WTC11 (cell line): ENCODE results near the gene SUPT5H. TPM values are rescaled to one million over a fixed set of nuclear protein-coding genes. Genes with fewer than 3 reads are reported as not detected.

Source experiments
- ATAC-seq: fragments of 200-7000 bp; cut with Tn5 transposase; 2 replicates; pipeline ENCODE4 v1.10.0; 2021; ENCODE audit warnings: mild to moderate bottlenecking, moderate library complexity
- CTCF ChIA-PET: fragments of 300-600 bp; sonication (Branson Sonifier 250); formaldehyde crosslinking; loops from one replicate; lab custom pipeline; 2021; ENCODE audit warnings: antibody characterized with exemption; lab: Charles Lee
- POLR2A ChIA-PET: fragments of 350-600 bp; sonication (Branson Sonifier 250); formaldehyde crosslinking; loops from one replicate; lab custom pipeline; 2021; ENCODE audit warnings: antibody characterized with exemption; lab: Charles Lee
- DNase-seq: peaks from one replicate; pipeline ENCODE4 v3.0.0; 2021; ENCODE audit warnings: low spot score
- H3K27ac Mint-ChIP-seq: 2 replicates; pipeline ENCODE4 v1.8.0; 2021; ENCODE audit warnings: mixed read lengths
- H3K27me3 Mint-ChIP-seq: 2 replicates; pipeline ENCODE4 v1.8.0; 2021; ENCODE audit warnings: low read depth, mild to moderate bottlenecking, moderate library complexity, mixed read lengths
- H3K36me3 Mint-ChIP-seq: 2 replicates; pipeline ENCODE4 v1.8.0; 2021; ENCODE audit warnings: mixed read lengths
- H3K4me1 Mint-ChIP-seq: 2 replicates; pipeline ENCODE4 v1.8.0; 2022; ENCODE audit warnings: mixed read lengths
- H3K4me3 Mint-ChIP-seq: 2 replicates; pipeline ENCODE4 v1.8.0; 2021; ENCODE audit warnings: mild to moderate bottlenecking, moderate library complexity, mixed read lengths
- H3K9me3 Mint-ChIP-seq: 2 replicates; pipeline ENCODE4 v1.8.0; 2021; ENCODE audit warnings: mixed read lengths
- ATF1 ChIP-seq: sonication (generic); formaldehyde crosslinking; IDR thresholded peaks from 2 replicates; pipeline ENCODE4 v1.8.1; 2023; ENCODE audit warnings: mild to moderate bottlenecking, moderate library complexity, missing genetic modification reagents
- E2F1 ChIP-seq: sonication (generic); formaldehyde crosslinking; IDR thresholded peaks from 2 replicates; pipeline ENCODE4 v1.8.0; 2022; ENCODE audit warnings: mild to moderate bottlenecking, missing genetic modification reagents
- E2F5 ChIP-seq: sonication (generic); formaldehyde crosslinking; IDR thresholded peaks from 2 replicates; pipeline ENCODE4 v1.8.1; 2022; ENCODE audit warnings: mild to moderate bottlenecking, moderate library complexity, missing genetic modification reagents
- EMX1 ChIP-seq: fragments of 250-450 bp; sonication (Bioruptor Pico); IDR thresholded peaks from 2 replicates; pipeline ENCODE4 v1.8.0; 2021; ENCODE audit warnings: mild to moderate bottlenecking
- ESRRA ChIP-seq: sonication (generic); formaldehyde crosslinking; IDR thresholded peaks from 2 replicates; pipeline ENCODE4 v1.8.1; 2022; ENCODE audit warnings: mild to moderate bottlenecking, missing genetic modification reagents, borderline replicate concordance
- FOXP1 ChIP-seq: sonication (generic); formaldehyde crosslinking; IDR thresholded peaks from 2 replicates; pipeline ENCODE4 v1.8.0; 2022; ENCODE audit warnings: missing genetic modification reagents, mild to moderate bottlenecking, moderate library complexity, borderline replicate concordance
- GABPB1 ChIP-seq: sonication (generic); formaldehyde crosslinking; IDR thresholded peaks from 2 replicates; pipeline ENCODE4 v1.8.1; 2023; ENCODE audit warnings: mild to moderate bottlenecking, missing genetic modification reagents
- IRF2 ChIP-seq: sonication (generic); formaldehyde crosslinking; IDR thresholded peaks from 2 replicates; pipeline ENCODE4 v1.8.0; 2022; ENCODE audit warnings: low read depth, missing genetic modification reagents, borderline replicate concordance
- NFATC4 ChIP-seq: fragments of 250-450 bp; sonication (Bioruptor Pico); IDR thresholded peaks from 2 replicates; pipeline ENCODE4 v1.9.0; 2021; ENCODE audit warnings: mild to moderate bottlenecking
- RELA ChIP-seq: sonication (generic); formaldehyde crosslinking; IDR thresholded peaks from 2 replicates; pipeline ENCODE4 v1.8.1; 2022; ENCODE audit warnings: missing genetic modification reagents, mild to moderate bottlenecking, borderline replicate concordance
- TCF7 ChIP-seq: sonication (generic); formaldehyde crosslinking; IDR thresholded peaks from 2 replicates; pipeline ENCODE4 v1.8.0; 2022; ENCODE audit warnings: mild to moderate bottlenecking, low read depth, missing genetic modification reagents, moderate library complexity
- ZBTB21 ChIP-seq: sonication (generic); formaldehyde crosslinking; IDR thresholded peaks from 2 replicates; pipeline ENCODE4 v1.8.1; 2023; ENCODE audit warnings: mild to moderate bottlenecking, missing genetic modification reagents, borderline replicate concordance
- ZNF138 ChIP-seq: sonication (generic); formaldehyde crosslinking; conservative IDR thresholded peaks from 2 replicates; pipeline ENCODE4 v1.8.1; 2022; ENCODE audit warnings: mild to moderate bottlenecking, moderate library complexity, missing genetic modification reagents
- ZNF416 ChIP-seq: fragments of 250-450 bp; sonication (Bioruptor Pico); IDR thresholded peaks from 2 replicates; pipeline ENCODE4 v1.9.0; 2021; ENCODE audit warnings: mild to moderate bottlenecking, inconsistent platforms
- total RNA-seq: library from RNA; stranded (reverse); gene quantifications from 3 replicates; pipeline ENCODE4 v1.2.3, GENCODE V29; 2021
- TF ChIP-seq, protein P1 (sequence below): sonication (generic); formaldehyde crosslinking; IDR thresholded peaks from 2 replicates; pipeline ENCODE4 v1.8.0; 2023; ENCODE audit warnings: mild to moderate bottlenecking, missing genetic modification reagents
- TF ChIP-seq, protein P2 (sequence below): sonication (generic); formaldehyde crosslinking; IDR thresholded peaks from 2 replicates; pipeline ENCODE4 v1.8.1; 2022; ENCODE audit warnings: missing genetic modification reagents, borderline replicate concordance
- TF ChIP-seq, protein P3 (sequence below): sonication (generic); formaldehyde crosslinking; IDR thresholded peaks from 2 replicates; pipeline ENCODE4 v1.8.1; 2023; ENCODE audit warnings: mild to moderate bottlenecking, missing genetic modification reagents, moderate library complexity
- TF ChIP-seq, protein P4 (sequence below): sonication (generic); formaldehyde crosslinking; IDR thresholded peaks from 2 replicates; pipeline ENCODE4 v1.8.0; 2023; ENCODE audit warnings: missing genetic modification reagents
- TF ChIP-seq, protein P5 (sequence below): sonication (generic); formaldehyde crosslinking; IDR thresholded peaks from 2 replicates; pipeline ENCODE4 v1.8.1; 2022; ENCODE audit warnings: low read depth, mild to moderate bottlenecking, moderate library complexity, missing genetic modification reagents, borderline replicate concordance

Gene SUPT5H
- total RNA-seq, 1 experiment from 2014 or later, result 135 TPM

GRCh38 chr19:39407410-39407659 lies 38.0 kb upstream of the SUPT5H start (continued):
- TF ChIP-seq E2F5, result no peak
- no peak for TF ChIP-seq GABPB1 (CRISPR knock-in tag)
- no peak for TF ChIP-seq TCF7 (CRISPR knock-in tag)
- no peak for TF ChIP-seq FOXP1 (CRISPR knock-in tag)
- TF ChIP-seq RELA (CRISPR knock-in tag), result no peak
- TF ChIP-seq ZNF138 (CRISPR knock-in tag), result no peak
- no peak for TF ChIP-seq EMX1 (CRISPR knock-in tag)
- TF ChIP-seq E2F1 (CRISPR knock-in tag), result no peak

GRCh38 chr19:39407660-39408391 lies 37.6 kb upstream of the SUPT5H start:
- Mint-ChIP-seq H3K4me1 (peaks cover 48% of the 10 kb centered on the region), H3K27me3 (no peaks in the 10 kb centered on the region), H3K9me3 (no peaks in the 10 kb centered on the region)
- ChIA-PET POLR2A (interaction anchor here (0.6 to 2.2 kb wide), 6 partner anchors 11 to 107 kb away, joined by 3 to 15 read pairs (median 4); partner anchors contain the start of genes MED29, PAF1 and RPS16), CTCF (interaction anchor here (4.3 kb wide), 1 partner anchor 10 kb away, joined by 38 read pairs; no protein-coding TSS in a partner anchor)
- TF ChIP-seq EMX1 (CRISPR knock-in tag), result 0 out of 2 replicates have a peak, but pooled peaks have one; percentile 3
- no peak for TF ChIP-seq NFATC4 (CRISPR knock-in tag)
- TF ChIP-seq, all 79 proteins: peak for 1
- Mint-ChIP-seq H3K27ac (peak overlapping the region; percentile 70; the same call in 1 of the 2 replicates), H3K4me3 (peak overlapping the region; percentile 90), H3K36me3 (peaks cover 8% of the 10 kb centered on the region; the same call in 1 of the 2 replicates)
- DNase-seq, result no peak
- ATAC-seq, result no peak

- Mint-ChIP-seq H3K36me3 (peaks cover 8% of the 10 kb centered on the region; the same call in 1 of the 2 replicates), H3K27ac (peak overlapping the region; percentile 95), H3K9me3 (no peaks in the 10 kb centered on the region), H3K4me3 (peak overlapping the region; percentile 90), H3K4me1 (peaks cover 48% of the 10 kb centered on the region), H3K27me3 (no peaks in the 10 kb centered on the region)
- ATAC-seq (no peak), DNase-seq (no peak)
- ChIA-PET CTCF (interaction anchor here (1.0 to 4.3 kb wide), 2 partner anchors 11 to 17 kb away, joined by 3 to 38 read pairs; partner anchors contain the start of genes MED29 and PAF1), POLR2A (interaction anchor here (0.6 to 2.2 kb wide), 7 partner anchors 15 to 283 kb away, joined by 3 to 9 read pairs (median 4); partner anchors contain the start of genes MED29, PAF1, PAK4 and RPS16)
- no peak for TF ChIP-seq ESRRA
- TF ChIP-seq, protein P1, sequence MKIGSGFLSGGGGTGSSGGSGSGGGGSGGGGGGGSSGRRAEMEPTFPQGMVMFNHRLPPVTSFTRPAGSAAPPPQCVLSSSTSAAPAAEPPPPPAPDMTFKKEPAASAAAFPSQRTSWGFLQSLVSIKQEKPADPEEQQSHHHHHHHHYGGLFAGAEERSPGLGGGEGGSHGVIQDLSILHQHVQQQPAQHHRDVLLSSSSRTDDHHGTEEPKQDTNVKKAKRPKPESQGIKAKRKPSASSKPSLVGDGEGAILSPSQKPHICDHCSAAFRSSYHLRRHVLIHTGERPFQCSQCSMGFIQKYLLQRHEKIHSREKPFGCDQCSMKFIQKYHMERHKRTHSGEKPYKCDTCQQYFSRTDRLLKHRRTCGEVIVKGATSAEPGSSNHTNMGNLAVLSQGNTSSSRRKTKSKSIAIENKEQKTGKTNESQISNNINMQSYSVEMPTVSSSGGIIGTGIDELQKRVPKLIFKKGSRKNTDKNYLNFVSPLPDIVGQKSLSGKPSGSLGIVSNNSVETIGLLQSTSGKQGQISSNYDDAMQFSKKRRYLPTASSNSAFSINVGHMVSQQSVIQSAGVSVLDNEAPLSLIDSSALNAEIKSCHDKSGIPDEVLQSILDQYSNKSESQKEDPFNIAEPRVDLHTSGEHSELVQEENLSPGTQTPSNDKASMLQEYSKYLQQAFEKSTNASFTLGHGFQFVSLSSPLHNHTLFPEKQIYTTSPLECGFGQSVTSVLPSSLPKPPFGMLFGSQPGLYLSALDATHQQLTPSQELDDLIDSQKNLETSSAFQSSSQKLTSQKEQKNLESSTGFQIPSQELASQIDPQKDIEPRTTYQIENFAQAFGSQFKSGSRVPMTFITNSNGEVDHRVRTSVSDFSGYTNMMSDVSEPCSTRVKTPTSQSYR (CRISPR knock-in tag), result no peak
- TF ChIP-seq EMX1 (CRISPR knock-in tag), result no peak
- TF ChIP-seq, protein P2, sequence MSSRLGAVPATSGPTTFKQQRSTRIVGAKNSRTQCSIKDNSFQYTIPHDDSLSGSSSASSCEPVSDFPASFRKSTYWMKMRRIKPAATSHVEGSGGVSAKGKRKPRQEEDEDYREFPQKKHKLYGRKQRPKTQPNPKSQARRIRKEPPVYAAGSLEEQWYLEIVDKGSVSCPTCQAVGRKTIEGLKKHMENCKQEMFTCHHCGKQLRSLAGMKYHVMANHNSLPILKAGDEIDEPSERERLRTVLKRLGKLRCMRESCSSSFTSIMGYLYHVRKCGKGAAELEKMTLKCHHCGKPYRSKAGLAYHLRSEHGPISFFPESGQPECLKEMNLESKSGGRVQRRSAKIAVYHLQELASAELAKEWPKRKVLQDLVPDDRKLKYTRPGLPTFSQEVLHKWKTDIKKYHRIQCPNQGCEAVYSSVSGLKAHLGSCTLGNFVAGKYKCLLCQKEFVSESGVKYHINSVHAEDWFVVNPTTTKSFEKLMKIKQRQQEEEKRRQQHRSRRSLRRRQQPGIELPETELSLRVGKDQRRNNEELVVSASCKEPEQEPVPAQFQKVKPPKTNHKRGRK (CRISPR knock-in tag), result no peak
- no peak for TF ChIP-seq ZBTB21 (CRISPR knock-in tag)
- TF ChIP-seq E2F5, result no peak
- TF ChIP-seq ZNF416, result no peak
- TF ChIP-seq, protein P3, sequence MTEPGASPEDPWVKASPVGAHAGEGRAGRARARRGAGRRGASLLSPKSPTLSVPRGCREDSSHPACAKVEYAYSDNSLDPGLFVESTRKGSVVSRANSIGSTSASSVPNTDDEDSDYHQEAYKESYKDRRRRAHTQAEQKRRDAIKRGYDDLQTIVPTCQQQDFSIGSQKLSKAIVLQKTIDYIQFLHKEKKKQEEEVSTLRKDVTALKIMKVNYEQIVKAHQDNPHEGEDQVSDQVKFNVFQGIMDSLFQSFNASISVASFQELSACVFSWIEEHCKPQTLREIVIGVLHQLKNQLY, result no peak
- TF ChIP-seq, protein P4, sequence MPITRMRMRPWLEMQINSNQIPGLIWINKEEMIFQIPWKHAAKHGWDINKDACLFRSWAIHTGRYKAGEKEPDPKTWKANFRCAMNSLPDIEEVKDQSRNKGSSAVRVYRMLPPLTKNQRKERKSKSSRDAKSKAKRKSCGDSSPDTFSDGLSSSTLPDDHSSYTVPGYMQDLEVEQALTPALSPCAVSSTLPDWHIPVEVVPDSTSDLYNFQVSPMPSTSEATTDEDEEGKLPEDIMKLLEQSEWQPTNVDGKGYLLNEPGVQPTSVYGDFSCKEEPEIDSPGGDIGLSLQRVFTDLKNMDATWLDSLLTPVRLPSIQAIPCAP (CRISPR knock-in tag), result no peak
- no peak for TF ChIP-seq IRF2
- TF ChIP-seq TCF7 (CRISPR knock-in tag), result no peak
- TF ChIP-seq ATF1, result no peak
- TF ChIP-seq, protein P5, sequence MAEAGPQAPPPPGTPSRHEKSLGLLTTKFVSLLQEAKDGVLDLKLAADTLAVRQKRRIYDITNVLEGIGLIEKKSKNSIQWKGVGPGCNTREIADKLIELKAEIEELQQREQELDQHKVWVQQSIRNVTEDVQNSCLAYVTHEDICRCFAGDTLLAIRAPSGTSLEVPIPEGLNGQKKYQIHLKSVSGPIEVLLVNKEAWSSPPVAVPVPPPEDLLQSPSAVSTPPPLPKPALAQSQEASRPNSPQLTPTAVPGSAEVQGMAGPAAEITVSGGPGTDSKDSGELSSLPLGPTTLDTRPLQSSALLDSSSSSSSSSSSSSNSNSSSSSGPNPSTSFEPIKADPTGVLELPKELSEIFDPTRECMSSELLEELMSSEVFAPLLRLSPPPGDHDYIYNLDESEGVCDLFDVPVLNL, result no peak
Measured at GRCh38 chr19:39408392-39409207, 36.8 kb upstream of the SUPT5H start.
